Tibial nerve (tissue), 4 donors: ENCODE data around the gene CALD1.

Experiments
- EP300 ChIP-seq, 2 donors: sonication (generic); formaldehyde crosslinking; IDR thresholded peaks; one replicate each; pipeline ENCODE4 v1.6.1; 2017; ENCODE audit warnings: antibody characterized with exemption in 2 of 2, mild to moderate bottlenecking in 1 of 2
- TF ChIP-seq, protein P1 (sequence below), 5 experiments: fragments of 200-600 bp in 3 of 5; fragments of 450-650 bp in 2 of 5; sonication (generic) in 3 of 5; IDR thresholded peaks; one replicate each; pipeline ENCODE4 v1.5.1; 2016 to 2019; ENCODE audit warnings: antibody characterized with exemption in 5 of 5, mild to moderate bottlenecking in 3 of 5, moderate library complexity in 2 of 5

DNA sequence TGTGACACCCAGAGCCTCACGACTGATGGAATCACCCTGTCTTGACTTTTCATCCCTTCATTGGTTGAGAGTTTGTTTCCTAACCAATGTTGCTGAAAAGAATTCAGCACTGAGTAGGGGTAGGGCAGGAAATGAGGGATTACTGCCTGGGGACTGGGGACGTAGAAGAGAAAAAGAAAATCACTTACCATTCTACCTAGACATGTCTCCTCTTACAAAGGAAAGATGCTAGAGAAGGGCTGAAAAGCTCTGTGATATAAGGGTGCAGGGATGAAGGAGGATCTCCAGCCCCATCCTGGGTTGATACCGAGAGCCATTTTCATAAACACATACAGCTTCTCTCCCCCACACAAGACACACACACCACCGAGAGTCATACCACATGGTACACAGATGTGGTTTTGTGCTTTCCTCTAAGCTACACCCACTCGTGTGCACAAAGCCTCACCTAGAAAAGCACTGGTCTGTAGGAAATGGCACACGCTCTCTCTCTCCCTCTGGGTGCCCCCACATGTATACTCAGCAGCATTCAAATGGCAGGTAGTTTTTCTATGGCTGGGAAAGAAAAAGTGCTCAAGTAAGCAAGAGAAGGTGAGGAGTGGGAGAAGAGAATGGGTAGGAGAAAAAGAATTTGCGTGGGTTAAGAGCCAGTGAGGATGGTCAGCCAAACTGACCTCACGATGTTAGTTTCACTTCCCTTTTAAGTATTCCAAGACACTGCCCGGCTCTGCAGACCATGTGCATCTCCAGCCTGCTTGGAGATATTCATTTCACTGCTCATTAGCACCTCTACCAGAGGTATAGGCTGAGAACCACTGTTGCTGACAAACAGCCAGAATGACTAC is 85.8 kb downstream of the CALD1 start:
- TF ChIP-seq EP300 (IDR thresholded peaks at IDR 0.05), result peak in 1 of 2 donors; percentile 17
- TF ChIP-seq, protein P1, sequence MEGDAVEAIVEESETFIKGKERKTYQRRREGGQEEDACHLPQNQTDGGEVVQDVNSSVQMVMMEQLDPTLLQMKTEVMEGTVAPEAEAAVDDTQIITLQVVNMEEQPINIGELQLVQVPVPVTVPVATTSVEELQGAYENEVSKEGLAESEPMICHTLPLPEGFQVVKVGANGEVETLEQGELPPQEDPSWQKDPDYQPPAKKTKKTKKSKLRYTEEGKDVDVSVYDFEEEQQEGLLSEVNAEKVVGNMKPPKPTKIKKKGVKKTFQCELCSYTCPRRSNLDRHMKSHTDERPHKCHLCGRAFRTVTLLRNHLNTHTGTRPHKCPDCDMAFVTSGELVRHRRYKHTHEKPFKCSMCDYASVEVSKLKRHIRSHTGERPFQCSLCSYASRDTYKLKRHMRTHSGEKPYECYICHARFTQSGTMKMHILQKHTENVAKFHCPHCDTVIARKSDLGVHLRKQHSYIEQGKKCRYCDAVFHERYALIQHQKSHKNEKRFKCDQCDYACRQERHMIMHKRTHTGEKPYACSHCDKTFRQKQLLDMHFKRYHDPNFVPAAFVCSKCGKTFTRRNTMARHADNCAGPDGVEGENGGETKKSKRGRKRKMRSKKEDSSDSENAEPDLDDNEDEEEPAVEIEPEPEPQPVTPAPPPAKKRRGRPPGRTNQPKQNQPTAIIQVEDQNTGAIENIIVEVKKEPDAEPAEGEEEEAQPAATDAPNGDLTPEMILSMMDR (IDR thresholded peaks at IDR 0.05), result no peak
